HS-5 (cell line): ENCODE data around the gene RPS17.
"Not testable (repeated sequence)": the region's sequence is repeated elsewhere in the genome, so short reads cannot be mapped to it uniquely, and the experiment has no call there.

Experiments
- DNase-seq: peaks from one replicate; pipeline ENCODE4 v3.0.0-alpha.2; 2012; ENCODE audit warnings: low read depth

The RPS17 gene

DNA sequence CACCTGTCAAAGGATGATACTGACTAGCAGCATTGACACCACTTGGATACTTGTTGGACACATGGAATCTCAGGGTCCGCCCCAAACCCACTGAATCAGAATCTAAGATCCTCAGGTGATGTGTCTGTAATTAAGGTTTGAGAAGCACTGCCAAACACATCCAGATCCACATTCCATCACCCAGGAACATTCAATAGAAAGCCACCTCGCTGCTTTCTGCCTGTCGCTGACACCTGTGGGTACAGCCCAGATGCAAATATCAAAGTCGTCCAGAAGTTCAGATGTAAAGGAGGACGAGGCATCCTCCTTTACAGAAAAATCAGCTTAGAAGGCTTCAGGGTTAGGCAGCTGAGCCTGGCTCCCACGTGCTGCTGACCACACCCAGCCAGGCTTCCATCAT lies 5.2 kb upstream of the RPS17 start:
- no peak for DNase-seq

DNA sequence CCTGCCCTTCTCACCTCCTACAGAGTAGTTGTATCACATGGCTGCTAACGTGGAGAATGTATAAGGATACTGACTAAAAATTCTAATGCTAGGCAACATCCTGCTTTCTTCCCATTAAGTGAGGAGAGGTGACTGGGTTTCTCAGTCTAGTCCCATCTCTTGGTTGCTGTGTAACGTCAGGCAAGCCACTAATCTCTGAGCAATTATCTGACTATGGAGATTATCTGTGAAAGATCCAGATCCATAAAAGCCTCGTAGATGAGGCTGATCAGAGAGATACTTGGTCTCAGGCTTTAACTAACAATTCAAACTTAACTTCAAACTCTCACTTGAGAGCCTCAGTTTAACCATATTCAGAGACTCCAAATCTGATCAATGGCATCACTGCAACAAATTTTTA lies 4.7 kb upstream of the RPS17 start:
- DNase-seq: no peak

DNA sequence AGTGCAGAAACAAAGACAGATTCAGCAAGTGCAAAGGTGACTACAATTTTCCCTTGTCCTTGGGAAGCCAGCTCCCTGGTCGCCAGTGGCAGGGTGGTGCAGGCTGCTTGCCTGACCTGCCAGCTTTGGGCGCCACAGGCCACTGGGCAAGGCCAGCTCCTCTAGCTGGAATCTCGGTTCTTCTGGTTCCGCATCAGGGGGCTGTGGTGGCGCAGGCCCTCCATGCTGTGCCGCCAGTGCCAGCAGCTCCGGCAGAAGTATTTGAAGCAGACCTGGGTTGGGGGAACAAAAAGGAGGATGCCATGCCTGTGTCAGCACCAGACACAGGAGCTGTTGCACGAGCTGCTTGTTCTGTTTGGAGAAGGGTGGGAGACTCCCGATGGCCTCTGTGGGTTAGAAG lies 4.2 kb upstream of the RPS17 start:
- DNase-seq: no peak

DNA sequence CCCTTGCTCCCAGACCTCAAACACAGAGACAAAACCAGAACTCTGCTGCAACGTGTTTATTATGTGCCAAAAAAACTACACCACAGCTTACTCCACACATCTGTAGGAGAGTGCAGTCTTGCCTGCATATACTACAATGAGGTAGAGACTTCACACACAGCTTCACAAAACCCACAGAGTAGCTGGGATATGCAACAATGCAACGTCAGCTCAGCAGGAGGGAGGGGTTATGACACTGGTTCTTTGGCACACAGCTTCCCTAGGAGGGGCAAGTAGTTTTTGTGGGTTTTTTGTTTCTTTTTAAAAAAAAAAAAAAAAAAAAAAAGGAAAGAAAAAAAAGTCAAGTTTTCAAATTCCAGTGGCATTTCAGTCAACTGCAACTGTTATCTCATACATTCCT lies 2.9 kb upstream of the RPS17 start:
- DNase-seq: no peak

DNA sequence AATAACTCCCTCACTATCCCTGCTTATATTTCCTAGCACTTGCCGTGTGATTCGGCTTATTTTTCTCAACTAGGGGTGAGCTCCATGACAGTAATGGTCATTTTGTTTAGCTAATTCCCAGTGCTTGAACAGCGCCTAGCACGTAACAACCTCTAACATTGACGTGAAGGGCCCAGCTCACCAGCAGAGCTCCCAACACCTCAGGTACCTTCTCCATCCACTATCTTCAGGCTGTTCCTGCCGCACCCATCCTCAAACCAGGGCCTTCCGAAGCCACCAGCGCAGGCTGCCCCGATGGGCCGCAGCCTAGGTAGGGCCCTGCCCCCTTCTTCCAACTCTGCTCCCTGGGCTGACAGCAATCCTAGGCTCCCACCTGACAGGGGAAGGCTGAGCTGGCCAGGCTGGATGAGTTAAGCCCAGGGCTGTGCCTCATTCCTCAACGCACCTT lies 751 bp upstream of the RPS17 start:
- DNase-seq: no peak

DNA sequence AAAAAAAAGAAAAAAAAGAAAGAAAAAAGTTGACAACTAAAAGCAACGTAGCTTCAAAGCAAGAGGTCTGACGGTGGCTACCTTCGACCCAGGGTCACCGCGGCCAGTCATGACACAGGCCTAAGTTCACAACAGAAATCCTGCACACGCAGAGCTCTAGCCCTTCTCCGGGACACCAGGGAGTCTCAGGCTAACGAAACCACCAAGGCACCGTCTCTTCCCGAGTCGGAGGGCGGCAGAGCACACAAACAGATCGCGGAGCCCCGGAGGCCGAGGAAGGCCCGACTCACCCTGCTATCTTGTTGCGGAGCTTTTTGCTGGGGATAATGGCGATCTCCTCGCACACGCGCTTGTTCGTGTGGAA lies 584 bp downstream of the RPS17 start:
- DNase-seq: no peak

DNA sequence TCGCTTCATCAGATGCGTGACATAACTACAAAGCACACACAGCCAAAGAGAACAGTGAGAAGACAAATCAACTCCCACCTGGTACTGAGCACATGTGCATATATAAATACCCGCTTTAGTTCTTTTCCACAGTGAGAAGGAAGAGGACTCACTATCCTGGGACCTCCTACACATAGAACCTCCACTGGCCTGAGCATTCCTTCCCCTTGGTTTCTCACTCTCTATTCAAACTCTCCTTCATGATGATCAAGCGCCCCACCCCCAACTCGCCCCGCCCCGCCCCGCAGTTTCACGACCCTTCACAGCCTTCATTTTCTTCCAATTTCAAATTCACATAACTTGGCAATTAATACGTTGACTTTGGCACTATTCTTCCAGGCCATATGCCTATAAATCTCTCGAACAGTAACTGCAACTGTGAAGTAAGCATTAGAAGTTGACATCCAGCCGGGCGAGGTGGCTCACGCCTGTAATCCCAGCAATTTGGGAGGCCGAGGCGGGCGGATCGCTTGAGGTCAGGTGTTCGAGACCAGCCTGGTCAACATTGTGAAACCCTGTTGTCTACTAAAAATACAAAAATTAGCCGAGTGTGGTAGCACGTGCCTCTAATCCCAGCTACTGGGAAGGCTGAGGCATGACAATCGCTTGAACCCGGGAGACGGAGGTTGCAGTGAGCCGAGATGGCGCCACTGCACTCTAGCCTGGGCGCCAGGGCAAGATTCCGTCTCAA lies 1.1 kb downstream of the RPS17 start:
- no peak for DNase-seq

DNA sequence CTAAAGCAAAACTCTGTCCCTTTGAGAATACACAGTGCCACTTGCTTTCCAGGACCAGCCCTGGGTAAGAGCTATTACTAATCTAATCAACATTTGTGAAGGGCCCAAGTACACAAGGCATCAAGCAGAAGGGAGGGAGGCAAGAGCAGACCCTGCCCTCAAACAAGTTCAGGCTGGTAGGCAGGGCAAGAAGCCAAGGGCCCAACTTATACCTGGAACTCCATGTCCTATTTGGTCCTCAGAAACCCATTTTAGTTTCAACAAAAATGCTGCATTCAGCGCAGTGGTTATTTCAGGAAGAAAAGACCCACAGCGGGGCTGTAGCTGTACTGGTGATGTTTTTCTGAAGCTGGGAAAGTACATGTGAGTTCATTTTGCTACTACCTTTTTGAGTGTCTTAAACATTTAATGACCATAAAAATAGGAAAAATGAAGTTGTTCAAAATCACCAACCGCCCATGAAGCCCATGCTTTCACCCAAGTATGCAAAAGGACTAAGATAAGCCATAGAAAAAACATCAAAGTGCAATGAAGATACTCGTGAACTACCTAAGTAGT lies 2.8 kb downstream of the RPS17 start:
- no peak for DNase-seq

DNA sequence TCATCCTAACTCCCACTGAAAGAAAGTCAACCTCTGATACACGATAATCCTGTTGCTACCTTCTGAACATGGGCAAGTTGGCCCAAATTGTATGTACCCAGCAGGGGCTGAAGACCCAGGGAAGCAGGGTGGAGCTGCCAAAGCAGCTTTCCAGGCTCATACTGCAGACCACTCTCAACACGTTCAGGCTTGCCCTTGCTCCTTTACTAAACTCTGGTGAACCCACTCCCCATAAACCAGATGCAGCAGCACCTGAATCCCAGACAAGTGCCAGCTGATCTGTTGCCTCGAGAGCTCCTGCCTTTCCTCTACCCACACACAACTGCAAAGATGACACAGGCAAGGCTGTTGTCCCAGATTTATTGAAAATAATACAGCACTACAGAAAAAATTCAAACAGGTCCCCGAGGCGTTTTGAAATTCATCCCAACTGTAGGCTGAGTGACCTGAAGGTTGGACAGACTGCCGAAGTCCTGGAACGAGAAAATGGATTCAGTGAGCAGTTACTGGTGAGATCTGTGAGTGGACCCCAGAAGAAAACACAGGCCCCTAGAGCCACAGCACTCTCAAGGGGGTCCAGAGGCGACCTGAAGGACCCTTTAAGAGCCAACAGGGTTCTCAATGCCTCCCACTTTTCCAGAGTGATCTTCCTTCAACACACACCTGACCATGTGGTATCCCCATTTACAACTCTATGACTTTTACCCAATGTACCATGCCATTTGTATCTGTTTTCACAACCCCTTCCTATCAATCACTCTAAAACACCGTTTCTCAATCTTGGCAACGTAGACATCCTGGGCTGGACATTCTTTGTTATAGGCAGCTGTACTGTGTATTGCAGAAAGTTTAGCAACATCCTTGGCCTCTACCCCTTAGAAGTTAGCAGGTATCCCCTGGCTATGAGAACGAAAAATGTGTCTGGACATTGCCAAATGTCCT lies 3.6 kb downstream of the RPS17 start:
- DNase-seq: no peak

DNA sequence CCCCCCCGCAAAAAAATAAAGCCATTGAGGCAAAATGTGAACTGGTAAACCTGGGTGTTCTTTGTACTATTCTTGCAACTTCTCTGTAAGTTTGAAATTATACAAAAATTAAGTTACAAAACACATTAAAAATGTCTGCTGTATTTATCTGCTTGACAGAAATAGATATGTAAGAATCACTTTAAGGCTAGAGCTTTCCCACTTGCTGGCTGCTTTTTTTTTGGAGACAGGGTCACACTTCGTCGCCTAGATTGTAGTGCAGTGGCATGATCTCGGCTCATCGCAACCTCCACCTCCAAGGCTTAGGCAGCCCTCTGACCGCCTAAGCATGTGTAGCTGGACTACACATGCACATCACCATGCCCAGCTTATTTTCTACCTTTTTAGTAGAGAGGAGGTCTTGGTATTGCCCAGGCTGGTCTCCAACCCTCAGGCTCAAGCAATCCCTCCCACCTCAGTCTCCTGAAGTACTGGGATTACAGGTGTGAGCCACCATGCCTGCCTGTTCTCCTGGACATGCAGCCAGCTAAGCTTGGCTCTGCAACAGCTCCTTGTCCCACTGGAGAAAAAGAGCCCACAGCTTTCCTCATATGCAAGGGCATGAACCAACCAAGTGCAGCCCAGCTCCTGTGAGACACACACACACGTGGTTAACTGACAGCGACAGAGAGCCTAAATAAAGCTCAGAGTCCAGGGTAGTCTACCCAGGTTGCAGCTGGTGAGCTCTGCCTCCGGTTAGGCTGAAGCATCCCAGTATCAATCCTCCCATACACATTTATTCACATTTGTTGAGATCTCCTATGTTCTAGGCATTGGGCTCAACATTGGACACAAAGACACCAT lies 4.5 kb downstream of the RPS17 start:
- DNase-seq: no peak

DNA sequence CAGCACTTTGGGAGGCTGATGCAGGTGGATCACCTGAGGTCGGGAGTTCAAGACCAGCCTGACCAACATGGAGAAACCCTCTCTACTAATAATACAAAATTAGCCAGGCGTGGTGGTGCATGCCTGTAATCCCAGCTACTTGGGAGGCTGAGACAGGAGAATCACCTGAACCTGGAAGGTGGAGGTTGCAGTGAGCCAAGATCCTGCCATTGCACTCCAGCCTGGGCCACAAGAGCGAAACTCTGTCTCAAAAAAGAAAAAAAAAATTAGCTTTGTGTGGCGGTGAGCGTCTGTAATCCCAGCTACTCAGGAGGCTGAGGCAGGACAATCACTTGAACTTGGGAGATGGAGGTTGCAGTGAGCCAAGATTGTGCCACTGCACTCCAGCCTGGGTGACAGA lies 5.1 kb downstream of the RPS17 start:
- not testable (repeated sequence) for DNase-seq

DNA sequence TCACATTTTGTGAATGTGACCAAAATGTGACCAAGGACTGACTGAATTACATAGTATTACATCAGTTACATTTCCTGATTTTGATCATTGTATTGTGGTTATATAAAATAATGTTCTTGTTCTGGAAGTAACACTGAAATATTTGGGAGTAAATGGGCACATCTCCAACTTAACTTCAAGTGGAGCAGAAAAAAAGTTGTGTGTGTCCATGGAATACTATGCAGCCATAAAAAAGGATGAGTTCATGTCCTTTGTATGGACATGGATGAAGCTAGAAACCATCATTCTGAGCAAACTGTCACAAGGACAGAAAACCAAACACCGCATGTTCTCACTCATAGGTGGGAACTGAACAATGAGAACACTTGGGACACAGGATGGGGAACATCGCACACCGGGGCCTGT lies 5.8 kb downstream of the RPS17 start:
- DNase-seq: not testable (repeated sequence)

DNA sequence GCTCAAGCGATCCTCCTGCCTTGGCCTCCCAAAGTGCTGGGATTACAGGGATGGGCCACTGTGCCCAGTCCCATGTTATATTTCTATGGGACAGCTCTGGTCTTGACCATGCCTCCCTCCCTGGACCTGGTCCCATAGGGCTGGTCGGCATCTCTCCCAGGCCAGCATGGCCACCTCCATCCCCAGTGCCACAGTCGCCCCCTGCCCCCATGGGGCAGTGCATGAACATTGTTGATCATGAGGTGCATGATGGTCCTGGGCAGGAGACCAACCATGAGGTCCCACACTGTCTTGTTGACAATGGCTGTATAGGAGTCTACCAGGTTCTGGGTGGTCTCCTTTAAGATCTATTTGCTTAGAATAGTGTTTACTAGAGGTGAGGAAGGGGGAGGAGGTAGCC lies 6.5 kb downstream of the RPS17 start:
- DNase-seq: no peak

DNA sequence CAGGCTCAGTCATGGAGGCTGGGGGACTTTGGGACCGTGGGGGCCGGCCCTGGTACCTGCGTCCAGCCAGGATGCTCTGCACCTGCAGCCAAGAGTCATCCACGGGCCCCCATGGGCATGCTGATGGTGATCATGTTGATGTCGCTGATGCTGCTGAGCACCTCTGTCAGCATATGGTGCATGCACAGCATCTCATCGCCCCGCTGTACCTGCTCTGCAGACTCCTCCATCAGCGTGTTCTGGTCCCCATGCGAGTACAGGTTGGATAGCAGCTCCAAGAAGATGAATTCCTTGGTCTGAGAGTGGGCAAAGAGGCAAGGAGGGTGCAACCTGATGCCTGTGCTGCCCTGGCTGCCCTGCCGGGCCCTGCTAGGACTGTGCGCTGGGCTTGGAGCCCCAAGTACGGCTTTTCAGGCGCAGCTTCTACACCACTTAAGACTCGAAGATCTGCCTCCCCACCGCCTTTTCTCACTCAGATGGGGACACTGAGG lies 7.2 kb downstream of the RPS17 start:
- DNase-seq: no peak

DNA sequence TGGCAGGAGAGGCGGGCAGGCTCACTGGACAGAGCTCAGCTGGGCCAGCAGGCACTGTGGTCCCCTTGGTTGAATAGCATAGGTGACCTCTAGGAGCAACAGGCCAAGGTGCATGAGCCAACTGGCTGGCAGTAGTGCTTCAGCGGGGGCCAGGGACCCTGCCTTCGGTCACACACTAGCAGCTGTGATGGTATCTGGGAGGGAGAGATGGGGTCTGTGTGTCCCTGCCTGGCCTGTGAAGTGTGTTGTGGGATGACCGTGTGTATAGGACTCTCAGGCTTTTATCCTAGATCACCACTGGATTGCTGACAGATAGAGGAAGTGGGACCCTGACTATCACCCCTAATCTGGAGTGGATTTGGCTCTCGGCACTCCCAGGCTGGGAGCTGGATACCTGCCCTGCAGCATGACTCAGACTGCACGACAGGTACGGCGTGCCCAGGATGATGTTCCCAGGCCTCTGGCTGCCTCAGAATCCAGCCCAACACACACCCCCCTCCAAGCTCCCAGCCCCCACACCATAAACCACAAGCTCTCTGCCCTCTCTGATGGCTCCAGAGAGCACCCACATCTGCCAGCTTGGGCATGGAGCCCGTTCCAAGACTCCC lies 7.8 kb downstream of the RPS17 start:
- DNase-seq: no peak

DNA sequence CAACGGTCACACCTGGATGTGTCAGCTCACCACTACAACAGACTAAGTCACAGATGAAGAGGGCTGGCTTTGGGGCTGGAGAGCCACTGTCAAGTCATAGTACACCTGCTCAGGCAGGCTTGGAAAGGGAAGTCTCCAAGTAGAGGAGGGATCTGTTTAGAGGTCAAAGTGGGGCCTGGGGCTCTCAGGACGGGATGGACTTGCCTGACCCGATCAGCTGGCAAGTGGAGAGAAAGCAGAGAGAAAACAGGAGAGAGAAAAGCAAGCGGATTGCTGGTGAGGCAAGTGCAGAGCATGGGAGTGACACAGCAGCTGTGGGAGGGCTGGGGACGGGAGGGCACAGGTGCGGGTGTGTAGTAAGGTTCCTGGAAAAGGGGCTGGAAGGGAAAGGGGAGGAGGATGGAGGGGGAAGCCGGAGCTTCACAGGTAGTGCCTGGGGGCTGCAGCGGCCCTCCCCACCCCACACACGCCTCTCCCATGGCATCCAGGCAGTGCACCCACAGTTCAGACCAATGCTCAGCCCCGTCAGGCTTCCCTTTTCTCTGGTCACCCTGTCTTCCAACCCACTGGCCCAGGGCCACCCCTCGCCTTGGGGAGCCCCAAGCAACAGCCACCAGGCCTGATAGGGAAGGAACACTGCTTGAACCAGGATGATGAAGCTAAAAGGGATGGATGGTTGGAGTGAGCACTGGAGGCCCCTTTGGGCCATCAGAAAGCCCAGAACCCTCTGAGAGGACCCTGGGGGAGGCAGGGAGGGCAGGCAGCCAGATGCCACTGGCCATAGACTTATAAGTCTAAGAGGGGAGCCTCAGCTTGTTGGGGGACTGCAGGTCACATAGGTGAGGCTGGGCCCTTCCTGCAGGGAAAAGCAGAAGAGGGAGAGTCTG lies 8.5 kb downstream of the RPS17 start:
- no peak for DNase-seq

DNA sequence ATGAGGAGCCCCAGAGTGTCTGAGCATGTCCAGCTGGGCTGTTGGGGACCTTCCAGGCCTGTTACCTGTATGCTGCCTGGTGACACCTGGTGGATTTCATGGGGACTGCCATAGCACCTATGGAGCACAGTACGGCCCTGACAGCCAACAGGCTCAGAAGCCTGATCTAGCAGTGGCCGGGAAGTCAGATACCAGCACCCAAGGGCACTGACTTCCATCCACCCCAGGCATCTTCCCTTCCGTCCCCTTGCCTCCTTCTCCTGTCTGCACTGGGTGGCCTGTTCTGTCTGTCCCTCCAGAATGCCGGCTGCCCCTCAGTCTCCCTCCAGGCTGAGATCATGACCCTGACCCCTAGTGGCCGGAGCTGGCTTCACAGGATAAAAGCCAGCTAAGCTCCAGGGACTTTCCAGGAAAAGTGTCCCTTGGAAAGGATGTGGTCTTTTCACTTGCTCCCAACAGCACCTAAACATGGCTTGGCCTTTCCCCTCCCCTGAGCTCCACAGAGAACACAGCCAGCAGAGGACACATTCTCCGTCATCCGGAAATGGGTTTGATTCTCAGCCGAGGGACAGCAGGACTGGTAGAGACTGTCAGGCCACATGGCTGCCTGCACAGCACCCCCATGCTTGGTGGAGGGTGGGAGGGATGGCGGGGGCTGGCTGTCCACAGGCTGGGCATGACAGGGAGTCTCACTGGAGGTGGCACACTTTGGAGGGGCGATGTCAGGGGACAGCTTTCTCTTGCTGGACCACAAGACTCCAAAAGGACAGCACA lies 9.5 kb downstream of the RPS17 start:
- DNase-seq: no peak

DNA sequence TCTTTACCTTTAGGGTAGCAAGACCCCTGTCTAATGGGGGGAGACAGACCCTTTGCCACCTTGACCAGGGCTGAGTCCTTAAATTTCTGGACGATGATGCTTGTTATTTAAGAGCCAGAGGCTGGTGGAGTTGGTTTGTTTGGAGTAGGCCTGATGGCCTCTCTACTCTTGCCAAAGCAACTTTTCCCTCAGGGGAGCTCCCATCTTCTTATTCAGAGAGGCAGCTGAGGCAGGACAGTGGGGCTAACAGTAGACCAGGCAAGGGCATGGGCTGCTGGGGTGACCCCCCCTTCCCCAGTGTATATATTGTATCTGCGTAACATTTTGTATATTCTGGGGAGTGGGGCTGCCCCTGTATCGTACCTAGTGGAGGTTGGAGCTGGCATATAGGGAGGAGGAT lies 10.3 kb downstream of the RPS17 start:
- DNase-seq: no peak

DNA sequence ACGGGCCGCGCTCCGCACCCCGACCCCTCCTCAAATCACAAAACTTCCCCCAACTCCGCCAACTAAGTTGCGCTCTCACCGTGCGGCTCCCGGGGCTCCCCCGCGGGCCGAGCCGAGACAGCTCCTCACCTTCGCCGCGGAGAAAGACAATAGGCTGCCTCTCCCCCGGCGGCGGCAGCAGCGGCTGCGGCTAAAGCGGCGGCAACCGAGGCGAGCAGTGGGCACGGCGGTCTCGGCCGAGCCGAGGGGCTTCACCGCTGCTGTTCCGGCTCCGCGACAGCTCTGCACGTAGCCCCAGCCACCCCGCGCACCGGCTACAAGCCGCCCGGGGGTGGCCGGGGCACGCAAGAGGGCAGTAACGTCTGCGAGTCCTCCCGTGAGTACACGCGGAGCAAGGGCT lies 26.7 kb downstream of the RPS17 start:
- DNase-seq: not testable (repeated sequence)

DNA sequence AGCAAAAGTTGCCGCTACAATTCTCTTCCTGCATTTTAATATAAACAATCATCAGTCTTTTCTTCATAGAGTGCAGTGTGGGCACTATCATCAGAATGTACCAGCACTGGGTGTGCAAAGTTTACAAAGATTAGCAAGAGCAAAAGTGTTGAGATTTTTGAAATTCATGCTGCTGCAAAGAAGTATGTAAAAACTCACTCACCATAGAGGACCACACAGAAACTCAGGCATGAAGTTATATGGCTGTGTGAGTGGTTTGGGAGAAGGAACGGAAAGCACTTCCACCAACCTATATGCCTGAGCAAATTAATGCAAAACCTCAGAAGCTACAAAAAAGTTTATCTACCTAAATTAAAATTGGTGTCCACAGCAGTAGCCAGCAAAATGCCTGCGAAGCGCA lies 32.6 kb downstream of the RPS17 start:
- not testable (repeated sequence) for DNase-seq
